A549 (cell line): Measurements from ENCODE around the gene MIPOL1.

Source experiments
- CBX2 ChIP-seq: fragments of 200-600 bp; sonication (generic); IDR thresholded peaks from 2 replicates; pipeline ENCODE4 v1.6.1; 2016; ENCODE audit warnings: low read depth, mild to moderate bottlenecking, borderline replicate concordance
- CBX8 ChIP-seq: fragments of 200-600 bp; sonication (generic); IDR thresholded peaks from 2 replicates; pipeline ENCODE4 v1.6.1; 2016
- CEBPB ChIP-seq, 2 experiments: fragments of >200 bp in 1 of 2; sonication (Bioruptor Twin) in 1 of 2; formaldehyde crosslinking in 1 of 2; IDR thresholded peaks; 2 replicates each; pipeline ENCODE4 v1.6.1; 2012 to 2016
- EP300 ChIP-seq, 2 experiments: fragments of >200 bp; sonication (Bioruptor Twin); formaldehyde crosslinking; IDR thresholded peaks; 2 replicates in 1 of 2; 3 replicates in 1 of 2; pipeline ENCODE4 v1.6.1; 2016 to 2017
- MYC ChIP-seq: IDR thresholded peaks from 2 replicates; pipeline ENCODE4 v1.6.1; 2012; ENCODE audit warnings: mild to moderate bottlenecking, inconsistent platforms, low read length, improper control_type of control experiment, borderline replicate concordance
- SMC3 ChIP-seq: fragments of >200 bp; sonication (Bioruptor Twin); formaldehyde crosslinking; IDR thresholded peaks from 3 replicates; pipeline ENCODE4 v1.6.1; 2018; ENCODE audit warnings: inconsistent platforms
- ZC3H11A ChIP-seq: fragments of 450-650 bp; IDR thresholded peaks from 2 replicates; pipeline ENCODE4 v1.6.1; 2014; ENCODE audit warnings: antibody characterized with exemption, mild to moderate bottlenecking
- ZNF302 ChIP-seq: fragments of 250-450 bp; sonication (Bioruptor Pico); IDR thresholded peaks from 2 replicates; pipeline ENCODE4 v1.9.0; 2021; ENCODE audit warnings: inconsistent platforms, mild to moderate bottlenecking, moderate library complexity
- ZSCAN20 ChIP-seq: fragments of 250-450 bp; sonication (Bioruptor Pico); IDR thresholded peaks from 2 replicates; pipeline ENCODE4 v1.8.0; 2022; ENCODE audit warnings: mild to moderate bottlenecking, moderate library complexity
- TF ChIP-seq, protein P1 (sequence below): fragments of >200 bp; sonication (Bioruptor Twin); formaldehyde crosslinking; IDR thresholded peaks from 3 replicates; pipeline ENCODE4 v1.5.1; 2016
- TF ChIP-seq, protein P2 (sequence below): IDR thresholded peaks from 2 replicates; pipeline ENCODE4 v1.6.1; 2012
- TF ChIP-seq, protein P3 (sequence below): fragments of 450-650 bp; IDR thresholded peaks from 2 replicates; pipeline ENCODE4 v1.6.1; 2014; ENCODE audit warnings: antibody characterized with exemption

DNA sequence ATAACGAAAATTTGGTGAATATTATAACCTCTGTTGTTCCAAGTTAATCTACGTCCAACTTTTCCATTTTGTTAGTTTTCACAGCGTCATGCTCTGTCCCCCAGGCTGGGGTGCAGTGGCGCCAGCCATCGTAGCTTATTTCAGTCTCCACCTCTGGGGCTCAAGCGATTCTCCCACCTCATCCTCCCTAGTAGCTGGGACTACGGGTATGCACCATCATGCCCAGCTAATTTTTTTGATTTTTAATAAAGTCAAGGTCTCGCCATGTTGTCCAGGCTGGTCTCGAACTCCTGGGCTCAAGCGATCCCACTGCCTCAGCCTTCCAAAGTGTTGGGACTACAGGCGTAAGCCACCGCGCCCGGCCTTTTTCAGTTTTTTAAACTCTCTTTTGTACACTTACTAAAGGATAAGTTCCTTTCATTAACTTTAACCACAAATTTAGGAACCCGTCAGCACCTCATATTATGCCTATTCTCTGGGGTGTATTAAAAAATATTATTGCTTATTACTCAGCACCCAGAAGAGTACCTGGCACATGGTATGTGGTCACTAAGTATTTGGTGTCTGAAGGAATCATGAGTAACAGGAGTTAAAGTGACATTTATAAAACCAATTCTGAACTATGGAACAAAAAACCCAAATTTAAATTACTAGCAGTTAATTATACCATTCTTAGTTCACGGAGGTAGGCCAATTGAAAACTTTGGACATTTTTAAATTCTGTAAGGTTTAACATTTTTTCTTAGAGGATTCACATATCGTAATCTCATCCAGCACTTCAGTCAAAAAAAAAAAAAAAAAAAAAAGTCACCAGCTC is 925 bp upstream of the MIPOL1 start:
- TF ChIP-seq ZC3H11A (no peak), ZSCAN20 (CRISPR knock-in tag) (no peak), CBX2 (no peak), ZNF302 (no peak), CEBPB (IDR thresholded peaks at IDR 0.05) (no peak), MYC (no peak), SMC3 (no peak), EP300 (IDR thresholded peaks at IDR 0.05) (no peak), CBX8 (no peak)
- TF ChIP-seq, protein P1, sequence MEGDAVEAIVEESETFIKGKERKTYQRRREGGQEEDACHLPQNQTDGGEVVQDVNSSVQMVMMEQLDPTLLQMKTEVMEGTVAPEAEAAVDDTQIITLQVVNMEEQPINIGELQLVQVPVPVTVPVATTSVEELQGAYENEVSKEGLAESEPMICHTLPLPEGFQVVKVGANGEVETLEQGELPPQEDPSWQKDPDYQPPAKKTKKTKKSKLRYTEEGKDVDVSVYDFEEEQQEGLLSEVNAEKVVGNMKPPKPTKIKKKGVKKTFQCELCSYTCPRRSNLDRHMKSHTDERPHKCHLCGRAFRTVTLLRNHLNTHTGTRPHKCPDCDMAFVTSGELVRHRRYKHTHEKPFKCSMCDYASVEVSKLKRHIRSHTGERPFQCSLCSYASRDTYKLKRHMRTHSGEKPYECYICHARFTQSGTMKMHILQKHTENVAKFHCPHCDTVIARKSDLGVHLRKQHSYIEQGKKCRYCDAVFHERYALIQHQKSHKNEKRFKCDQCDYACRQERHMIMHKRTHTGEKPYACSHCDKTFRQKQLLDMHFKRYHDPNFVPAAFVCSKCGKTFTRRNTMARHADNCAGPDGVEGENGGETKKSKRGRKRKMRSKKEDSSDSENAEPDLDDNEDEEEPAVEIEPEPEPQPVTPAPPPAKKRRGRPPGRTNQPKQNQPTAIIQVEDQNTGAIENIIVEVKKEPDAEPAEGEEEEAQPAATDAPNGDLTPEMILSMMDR: no peak
- TF ChIP-seq, protein P2, sequence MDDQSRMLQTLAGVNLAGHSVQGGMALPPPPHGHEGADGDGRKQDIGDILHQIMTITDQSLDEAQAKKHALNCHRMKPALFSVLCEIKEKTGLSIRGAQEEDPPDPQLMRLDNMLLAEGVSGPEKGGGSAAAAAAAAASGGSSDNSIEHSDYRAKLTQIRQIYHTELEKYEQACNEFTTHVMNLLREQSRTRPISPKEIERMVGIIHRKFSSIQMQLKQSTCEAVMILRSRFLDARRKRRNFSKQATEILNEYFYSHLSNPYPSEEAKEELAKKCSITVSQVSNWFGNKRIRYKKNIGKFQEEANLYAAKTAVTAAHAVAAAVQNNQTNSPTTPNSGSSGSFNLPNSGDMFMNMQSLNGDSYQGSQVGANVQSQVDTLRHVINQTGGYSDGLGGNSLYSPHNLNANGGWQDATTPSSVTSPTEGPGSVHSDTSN: no peak
- TF ChIP-seq, protein P3, sequence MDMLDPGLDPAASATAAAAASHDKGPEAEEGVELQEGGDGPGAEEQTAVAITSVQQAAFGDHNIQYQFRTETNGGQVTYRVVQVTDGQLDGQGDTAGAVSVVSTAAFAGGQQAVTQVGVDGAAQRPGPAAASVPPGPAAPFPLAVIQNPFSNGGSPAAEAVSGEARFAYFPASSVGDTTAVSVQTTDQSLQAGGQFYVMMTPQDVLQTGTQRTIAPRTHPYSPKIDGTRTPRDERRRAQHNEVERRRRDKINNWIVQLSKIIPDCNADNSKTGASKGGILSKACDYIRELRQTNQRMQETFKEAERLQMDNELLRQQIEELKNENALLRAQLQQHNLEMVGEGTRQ: no peak
